ENCODE data around the gene PTPRF.

The PTPRF gene

GRCh38 chr1:43545339-43545694 lies 14.6 kb downstream of the PTPRF start:
- Histone ChIP-seq H3K9me3 (ENCODE audit: insufficient read depth, low read length, severe bottlenecking) (no peaks in the 10 kb centered on the region), H2AFZ (ENCODE audit: low read depth, low read length) (no peak overlapping the region), H4K20me1 (ENCODE audit: insufficient read depth, low read length) (0 out of 2 replicates have a peak, but pooled peaks cover 3% of the 10 kb centered on the region), H3K27me3 (ENCODE audit: insufficient read depth, low read length, poor library complexity) (no peaks in the 10 kb centered on the region), H3K4me3 (ENCODE audit: low read depth in 1 of 2, low read length in 2 of 2) (no peak overlapping the region), H3K36me3 (ENCODE audit: insufficient read depth, low read length) (no peaks in the 10 kb centered on the region), H3K9ac (ENCODE audit: low read depth, low read length) (no peak overlapping the region), H3K79me2 (ENCODE audit: insufficient read depth, low read length) (no peaks in the 10 kb centered on the region), H3K27ac (ENCODE audit: low read length) (no peak overlapping the region), H3K4me1 (ENCODE audit: insufficient read depth, low read length) (no peaks in the 10 kb centered on the region), H3K4me2 (ENCODE audit: insufficient read depth, low read length) (no peak overlapping the region)
- TF ChIP-seq CTCF (IDR thresholded peaks at IDR 0.05; ENCODE audit: borderline replicate concordance, extremely low read depth, low read length, poor library complexity, severe bottlenecking) (no peak), EZH2 (IDR thresholded peaks at IDR 0.05; ENCODE audit: borderline replicate concordance, low read depth, low read length, severe bottlenecking) (no peak)
- DNase-seq (no peak), ATAC-seq (ENCODE audit: insufficient read depth, low read depth) (no peak)

- no peak overlapping the region for H3K4me3 ChIP-seq (ENCODE audit: low read depth in 1 of 2, low read length in 2 of 2)
- no peak overlapping the region for H3K27ac ChIP-seq (ENCODE audit: low read length)
- no peaks in the 10 kb centered on the region for H3K27me3 ChIP-seq (ENCODE audit: insufficient read depth, low read length, poor library complexity)
- ATAC-seq (ENCODE audit: insufficient read depth, low read depth) (peak; percentile 45; the same call in 1 of the 3 replicates), DNase-seq (peak; percentile 20)
- no peak overlapping the region for H3K4me2 ChIP-seq (ENCODE audit: insufficient read depth, low read length)
- no peak overlapping the region for H2AFZ ChIP-seq (ENCODE audit: low read depth, low read length)
- H3K4me1 ChIP-seq (ENCODE audit: insufficient read depth, low read length), result no peaks in the 10 kb centered on the region
- no peak overlapping the region for H3K9ac ChIP-seq (ENCODE audit: low read depth, low read length)
- TF ChIP-seq EZH2 (IDR thresholded peaks at IDR 0.05; ENCODE audit: borderline replicate concordance, low read depth, low read length, severe bottlenecking) (no peak), CTCF (IDR thresholded peaks at IDR 0.05; ENCODE audit: borderline replicate concordance, extremely low read depth, low read length, poor library complexity, severe bottlenecking) (no peak)
- no peaks in the 10 kb centered on the region for H3K9me3 ChIP-seq (ENCODE audit: insufficient read depth, low read length, severe bottlenecking)
- no peaks in the 10 kb centered on the region for H3K79me2 ChIP-seq (ENCODE audit: insufficient read depth, low read length)
- H3K36me3 ChIP-seq (ENCODE audit: insufficient read depth, low read length), result no peaks in the 10 kb centered on the region
- 0 out of 2 replicates have a peak, but pooled peaks cover 3% of the 10 kb centered on the region for H4K20me1 ChIP-seq (ENCODE audit: insufficient read depth, low read length)
These were observed 15.2 kb downstream of the PTPRF start for GRCh38 chr1:43545695-43546387.

GRCh38 chr1:43546388-43547100 lies 15.9 kb downstream of the PTPRF start:
- Histone ChIP-seq H3K4me3 (ENCODE audit: low read depth in 1 of 2, low read length in 2 of 2) (no peak overlapping the region), H3K9ac (ENCODE audit: low read depth, low read length) (no peak overlapping the region)

More at GRCh38 chr1:43546388-43547100, 15.9 kb downstream of the PTPRF start:
- no peak for ATAC-seq (ENCODE audit: insufficient read depth, low read depth)
- Histone ChIP-seq H3K4me2 (ENCODE audit: insufficient read depth, low read length) (no peak overlapping the region), H2AFZ (ENCODE audit: low read depth, low read length) (no peak overlapping the region), H3K27me3 (ENCODE audit: insufficient read depth, low read length, poor library complexity) (no peaks in the 10 kb centered on the region), H3K27ac (ENCODE audit: low read length) (no peak overlapping the region), H3K79me2 (ENCODE audit: insufficient read depth, low read length) (no peaks in the 10 kb centered on the region), H4K20me1 (ENCODE audit: insufficient read depth, low read length) (0 out of 2 replicates have a peak, but pooled peaks cover 3% of the 10 kb centered on the region), H3K4me1 (ENCODE audit: insufficient read depth, low read length) (no peaks in the 10 kb centered on the region), H3K9me3 (ENCODE audit: insufficient read depth, low read length, severe bottlenecking) (no peaks in the 10 kb centered on the region), H3K36me3 (ENCODE audit: insufficient read depth, low read length) (no peaks in the 10 kb centered on the region)
- TF ChIP-seq EZH2 (IDR thresholded peaks at IDR 0.05; ENCODE audit: borderline replicate concordance, low read depth, low read length, severe bottlenecking) (no peak), CTCF (IDR thresholded peaks at IDR 0.05; ENCODE audit: borderline replicate concordance, extremely low read depth, low read length, poor library complexity, severe bottlenecking) (no peak)
- no peak for DNase-seq
